Measurements from ENCODE around the gene SMIM9. TPM values are rescaled to one million over a fixed set of nuclear protein-coding genes. Genes with fewer than 3 reads are reported as not detected.
"Not testable (repeated sequence)": the region's sequence is repeated elsewhere in the genome, so short reads cannot be mapped to it uniquely, and the experiment has no call there.

Gene SMIM9
- total RNA-seq, 4 donors from 2014 or later: not detected

GRCh38 chrX:154827194-154828015 lies 7.1 kb downstream of the SMIM9 start:
- Histone ChIP-seq H3K27ac (no peak overlapping the region), H3K27me3 (no peaks in the 10 kb centered on the region), H3K4me3 (no peak overlapping the region), H3K36me3 (no peaks in the 10 kb centered on the region), H3K4me1 (no peaks in the 10 kb centered on the region), H3K9me3 (no peaks in the 10 kb centered on the region)
- TF ChIP-seq POLR2A (IDR thresholded peaks at IDR 0.05) (no peak), EP300 (IDR thresholded peaks at IDR 0.05) (no peak), CTCF (IDR thresholded peaks at IDR 0.05) (no peak), POLR2AphosphoS5 (IDR thresholded peaks at IDR 0.05) (no peak)
- WGBS: 49% methylated on average over 4 of the region's 4 CpGs
- DNase-seq (ENCODE audit: low spot score in 2 of 2): no peak

GRCh38 chrX:154825586-154825985 lies 8.9 kb downstream of the SMIM9 start:
- not testable (repeated sequence) for H3K27ac ChIP-seq; DNase-seq (ENCODE audit: low spot score in 2 of 2); H3K4me3 ChIP-seq; H3K27me3 ChIP-seq; H3K9me3 ChIP-seq; H3K4me1 ChIP-seq; H3K36me3 ChIP-seq
- WGBS: no CpG with 5 or more reads among the region's 3 CpGs

GRCh38 chrX:154824638-154825037 lies 9.8 kb downstream of the SMIM9 start:
- WGBS: 47% methylated on average over 1 of the region's 1 CpG
- no peak overlapping the region for H3K4me3 ChIP-seq

GRCh38 chrX:154822029-154822428 lies 12.4 kb downstream of the SMIM9 start:
- no peaks in the 10 kb centered on the region for H3K36me3 ChIP-seq
- H3K4me3 ChIP-seq: no peak overlapping the region
- H3K9me3 ChIP-seq: no peaks in the 10 kb centered on the region
- no peak for DNase-seq (ENCODE audit: low spot score in 2 of 2)
- TF ChIP-seq POLR2AphosphoS5 (IDR thresholded peaks at IDR 0.05): no peak
- TF ChIP-seq POLR2A (IDR thresholded peaks at IDR 0.05): no peak
- TF ChIP-seq CTCF (IDR thresholded peaks at IDR 0.05): no peak
- no peak for TF ChIP-seq EP300 (IDR thresholded peaks at IDR 0.05)
- 73% methylated on average over 3 of the region's 3 CpGs for WGBS
- H3K27ac ChIP-seq: no peak overlapping the region
- H3K27me3 ChIP-seq: no peaks in the 10 kb centered on the region
- H3K4me1 ChIP-seq: no peaks in the 10 kb centered on the region

More at GRCh38 chrX:154824638-154825037, 9.8 kb downstream of the SMIM9 start:
- no peaks in the 10 kb centered on the region for H3K27me3 ChIP-seq
- no peaks in the 10 kb centered on the region for H3K4me1 ChIP-seq
- no peaks in the 10 kb centered on the region for H3K36me3 ChIP-seq
- TF ChIP-seq POLR2AphosphoS5 (IDR thresholded peaks at IDR 0.05) (no peak), CTCF (IDR thresholded peaks at IDR 0.05) (no peak), POLR2A (IDR thresholded peaks at IDR 0.05) (no peak), EP300 (IDR thresholded peaks at IDR 0.05) (no peak)
- H3K27ac ChIP-seq: no peak overlapping the region
- DNase-seq (ENCODE audit: low spot score in 2 of 2): no peak
- no peaks in the 10 kb centered on the region for H3K9me3 ChIP-seq

GRCh38 chrX:154821523-154821922 lies 12.9 kb downstream of the SMIM9 start:
- H3K4me3 ChIP-seq: no peak overlapping the region
- no peaks in the 10 kb centered on the region for H3K9me3 ChIP-seq
- no peak for DNase-seq (ENCODE audit: low spot score in 2 of 2)
- H3K36me3 ChIP-seq: no peaks in the 10 kb centered on the region
- no peaks in the 10 kb centered on the region for H3K27me3 ChIP-seq
- no peak for TF ChIP-seq POLR2A (IDR thresholded peaks at IDR 0.05)
- no peak for TF ChIP-seq POLR2AphosphoS5 (IDR thresholded peaks at IDR 0.05)
- TF ChIP-seq CTCF (IDR thresholded peaks at IDR 0.05): no peak
- TF ChIP-seq EP300 (IDR thresholded peaks at IDR 0.05): no peak
- H3K27ac ChIP-seq: no peak overlapping the region
- no peaks in the 10 kb centered on the region for H3K4me1 ChIP-seq

Measured in suprapubic skin (tissue), 4 donors.